HG03469 (cell line): ENCODE data around the gene PRKCH.

Experiments
- ATAC-seq: cut with Tn5 transposase; IDR thresholded peaks from one replicate; pipeline ENCODE4 v1.9.1; 2021; ENCODE audit warnings: mild to moderate bottlenecking, moderate library complexity, moderate number of reproducible peaks; ENCODE audit not compliant: unreplicated experiment

Gene PRKCH

GRCh38 chr14:61561657-61562276 lies 240.4 kb downstream of the PRKCH start:
- ATAC-seq: no peak

GRCh38 chr14:61562321-61563161 lies 241.2 kb downstream of the PRKCH start:
- no peak for ATAC-seq

GRCh38 chr14:61563162-61563511 lies 241.8 kb downstream of the PRKCH start:
- no peak for ATAC-seq

DNA sequence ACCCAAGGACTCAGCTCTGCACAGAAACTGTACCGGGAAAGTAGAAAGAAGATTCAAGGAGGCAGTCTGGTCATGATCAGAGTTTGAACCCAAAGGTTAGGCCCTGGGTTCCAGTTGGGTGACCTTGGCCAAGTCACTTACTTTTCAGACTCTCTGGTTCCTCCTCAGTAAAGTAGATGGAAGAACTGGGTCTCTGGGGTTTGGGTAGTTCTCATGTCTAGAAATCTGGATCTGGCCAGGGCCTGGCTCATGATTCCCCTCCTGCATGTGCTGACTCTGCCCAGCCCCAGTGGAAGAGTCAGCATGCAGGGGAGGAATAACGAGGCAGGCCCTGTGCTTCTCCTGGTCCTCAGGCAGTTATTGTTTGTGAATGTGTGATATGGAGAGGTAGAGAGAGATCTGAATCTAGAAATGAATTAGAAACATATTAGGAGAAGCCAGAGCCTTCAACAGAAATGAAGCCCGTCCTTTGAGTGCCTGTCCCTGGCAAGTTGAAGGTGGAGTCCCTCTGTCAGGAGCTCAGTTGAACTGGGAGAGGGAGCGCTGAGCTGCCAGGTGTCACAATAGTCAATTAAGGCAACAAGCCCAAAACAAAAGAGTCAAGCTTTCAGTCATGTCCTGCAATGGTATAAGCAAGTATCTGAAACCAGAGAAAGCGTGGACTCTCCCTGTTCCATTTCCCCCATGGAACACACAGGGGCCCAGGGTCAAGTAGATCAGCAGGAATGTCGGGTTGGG lies 242.7 kb downstream of the PRKCH start:
- no peak for ATAC-seq

DNA sequence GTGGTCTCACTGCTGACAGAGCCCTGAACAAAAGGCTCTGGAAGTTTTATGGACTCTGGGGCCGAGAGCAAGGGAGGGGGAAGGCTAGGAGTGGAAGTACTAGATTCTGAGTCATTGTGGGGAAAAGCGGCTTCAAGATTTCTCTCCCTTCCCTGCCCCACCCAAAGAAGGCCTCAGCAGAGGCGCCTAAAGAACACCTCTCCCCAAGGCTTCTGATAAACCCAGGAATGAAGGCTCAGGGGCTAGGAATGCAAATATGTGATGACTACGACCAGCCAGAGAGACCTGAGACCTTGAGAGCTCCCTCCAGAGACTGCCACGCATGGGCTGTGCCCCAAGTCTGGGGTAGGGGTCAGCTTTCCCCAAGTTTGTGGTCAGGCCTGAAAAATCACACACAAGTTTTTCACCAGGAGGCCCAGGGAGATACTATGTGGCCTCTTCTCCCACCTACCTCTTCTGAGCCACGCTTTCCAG lies 243.3 kb downstream of the PRKCH start:
- no peak for ATAC-seq

- ATAC-seq: no peak
Observed at GRCh38 chr14:61565181-61565580, 243.8 kb downstream of the PRKCH start.

DNA sequence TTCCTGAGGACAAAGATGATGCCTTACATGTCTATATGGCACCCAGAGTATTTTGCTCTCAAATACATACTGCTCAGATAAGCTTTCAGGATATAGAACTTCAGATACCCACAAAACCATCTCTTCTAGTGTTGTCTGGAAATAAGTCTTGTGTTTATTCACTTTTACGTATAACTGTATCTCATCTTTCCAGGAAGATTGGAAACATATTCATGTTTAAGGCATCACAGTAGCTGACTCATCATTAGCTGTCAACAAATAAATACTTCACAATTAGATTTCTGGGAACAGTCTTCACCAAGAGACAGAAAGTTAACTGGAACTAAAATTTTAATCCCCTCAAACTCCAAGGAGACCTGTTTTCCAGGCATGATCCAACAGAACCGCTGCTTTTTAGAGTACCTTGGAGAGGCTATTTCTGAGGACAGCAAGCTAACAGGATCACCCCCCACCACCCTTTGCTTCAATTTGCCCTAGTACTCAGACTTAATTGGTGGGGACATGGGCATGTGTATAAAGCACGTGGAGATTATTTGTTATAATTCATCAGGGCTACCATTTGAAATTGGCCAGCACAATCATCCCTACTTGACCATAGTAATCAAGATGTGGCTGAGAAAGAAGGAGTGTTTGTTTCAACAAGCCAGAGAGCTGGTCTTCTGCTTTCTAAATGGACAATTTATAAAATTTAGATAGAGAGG lies 244.6 kb downstream of the PRKCH start:
- ATAC-seq: no peak

- ATAC-seq: no peak
Observed at GRCh38 chr14:61566537-61567225, 245.3 kb downstream of the PRKCH start.

- no peak for ATAC-seq
Observed at GRCh38 chr14:61567838-61568571, 246.6 kb downstream of the PRKCH start.

DNA sequence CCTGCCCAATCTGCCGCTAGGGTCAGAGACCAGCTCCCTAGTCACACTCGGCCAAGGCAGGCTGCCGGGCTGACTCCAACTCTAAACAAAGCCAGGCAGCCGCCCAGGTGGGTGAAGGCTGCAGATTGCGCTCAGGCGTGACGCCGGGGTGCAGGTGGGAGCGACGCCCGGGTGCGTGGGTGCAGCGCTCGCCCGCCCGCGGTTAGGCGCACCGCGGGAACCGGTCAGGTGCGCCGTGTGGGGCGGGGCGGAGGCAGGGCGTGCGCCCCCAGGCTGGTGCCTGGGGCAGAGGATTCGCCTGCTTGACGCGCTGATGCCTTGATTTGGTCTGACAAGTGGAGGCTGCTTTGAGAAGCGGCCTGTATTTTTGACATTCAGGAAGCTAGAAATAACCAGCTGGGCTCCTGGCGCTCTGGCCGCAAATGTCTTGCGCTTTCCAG lies 247.2 kb downstream of the PRKCH start:
- peak; percentile 86 for ATAC-seq

GRCh38 chr14:61569308-61569707 lies 247.9 kb downstream of the PRKCH start:
- no peak for ATAC-seq

DNA sequence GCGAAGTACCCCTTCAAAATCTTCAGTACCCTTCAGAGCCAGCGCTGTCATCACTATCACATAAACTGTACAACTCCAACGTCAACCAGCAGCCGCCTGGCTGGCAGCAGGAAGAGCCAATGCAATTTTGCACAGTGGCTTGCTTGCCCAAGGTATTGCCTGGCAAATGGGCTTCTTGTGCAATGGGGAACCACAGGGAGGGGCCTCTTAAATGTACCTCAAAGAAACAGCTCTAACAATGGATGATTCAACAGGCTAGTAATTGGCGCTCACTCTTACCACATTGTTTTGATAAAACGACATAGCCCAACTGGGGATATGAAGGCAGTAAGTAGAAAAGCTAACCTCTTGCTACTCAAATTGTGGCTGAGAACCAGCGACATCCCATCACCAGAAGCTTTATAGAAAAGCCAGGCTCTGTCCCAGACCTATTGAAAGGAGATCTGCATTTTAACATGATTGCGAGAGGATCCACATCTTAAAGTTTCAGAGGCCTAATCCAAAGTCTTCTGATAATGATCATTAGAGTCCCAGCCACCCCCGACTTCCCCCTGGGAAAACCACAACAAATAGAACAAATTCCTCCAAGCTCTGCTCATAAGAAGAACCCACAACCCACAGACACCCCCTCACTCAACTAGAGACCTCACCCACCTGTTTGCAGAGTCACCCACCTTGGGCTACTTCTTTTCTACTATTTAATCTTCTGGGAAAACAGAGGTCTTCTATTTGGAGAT lies 248.6 kb downstream of the PRKCH start:
- no peak for ATAC-seq

GRCh38 chr14:61570549-61571290 lies 249.3 kb downstream of the PRKCH start:
- ATAC-seq: no peak

DNA sequence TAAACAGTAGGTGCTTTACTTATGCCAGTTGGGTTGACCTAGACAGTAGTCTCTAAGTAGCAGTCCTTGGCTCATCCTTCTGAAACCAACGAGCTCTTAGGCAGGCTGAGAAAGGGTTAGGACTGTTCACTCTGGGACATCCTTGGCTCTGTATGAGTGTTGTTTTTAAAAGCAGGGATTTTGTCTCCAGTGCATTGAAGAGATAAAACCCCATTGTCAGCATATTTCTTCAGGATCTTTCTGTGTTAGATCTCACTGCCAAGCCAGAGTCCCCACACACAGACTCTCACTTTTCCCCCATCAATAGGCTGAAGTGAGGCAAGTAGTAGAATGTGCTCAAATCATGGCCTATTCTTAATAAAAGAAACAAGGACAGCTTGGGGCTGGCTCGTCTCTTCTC lies 250.5 kb downstream of the PRKCH start:
- ATAC-seq: no peak

DNA sequence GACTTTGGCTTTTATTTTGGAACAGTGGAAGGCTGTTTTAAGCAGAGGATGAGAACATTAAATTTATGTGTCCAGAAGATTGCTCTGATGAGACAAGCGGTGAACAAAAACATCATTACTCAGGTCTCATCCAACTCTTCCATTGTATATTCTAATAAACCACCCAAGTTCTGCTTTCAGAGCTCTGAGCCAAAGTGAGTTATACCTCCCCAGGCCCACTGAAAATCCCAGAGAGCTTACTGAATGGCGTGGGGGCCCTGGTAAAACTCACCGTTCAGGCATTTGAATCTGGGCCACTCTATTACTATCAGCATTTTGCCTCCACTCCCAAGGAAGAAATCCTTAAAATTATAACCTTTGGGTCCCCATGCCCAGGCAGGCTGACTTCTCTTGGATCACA lies 251.9 kb downstream of the PRKCH start:
- no peak for ATAC-seq

- no peak for ATAC-seq
Observed at GRCh38 chr14:61573748-61574513, 252.6 kb downstream of the PRKCH start.

DNA sequence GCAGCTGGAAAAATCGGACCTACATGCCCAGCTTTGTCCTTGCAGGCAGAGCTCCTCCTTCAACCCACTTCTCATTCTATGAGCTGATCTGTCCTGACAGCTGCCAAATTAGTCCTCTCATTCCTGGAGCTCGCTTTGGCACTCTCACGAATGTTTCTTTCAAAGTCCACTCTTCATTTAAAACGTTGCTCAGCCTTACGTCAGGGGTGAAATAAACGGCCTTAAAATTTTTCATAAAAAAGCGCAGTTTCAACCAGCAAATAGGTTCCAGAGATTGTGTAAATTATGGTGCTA lies 253.1 kb downstream of the PRKCH start:
- ATAC-seq: no peak

DNA sequence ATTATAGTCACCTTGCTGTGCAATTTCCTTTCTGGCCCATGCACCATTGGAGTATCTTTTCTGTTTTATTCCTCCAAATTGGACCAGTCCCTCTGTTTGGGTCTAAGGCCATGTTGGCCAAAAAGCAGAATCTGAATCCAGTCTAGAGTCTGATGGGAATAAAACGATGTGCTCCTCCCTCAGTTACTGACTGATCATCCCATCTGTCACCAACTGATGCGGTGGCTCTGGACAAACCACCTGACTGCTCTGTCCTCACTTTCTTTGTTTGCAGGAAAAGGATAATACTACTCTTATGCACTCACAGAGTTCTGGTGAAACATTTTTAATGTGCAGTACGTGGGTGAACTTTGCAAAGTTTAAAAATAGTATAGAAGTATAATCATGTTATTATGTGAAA lies 253.7 kb downstream of the PRKCH start:
- no peak for ATAC-seq
